ENCODE results near the gene CISD3.

CISD3 gene

DNA sequence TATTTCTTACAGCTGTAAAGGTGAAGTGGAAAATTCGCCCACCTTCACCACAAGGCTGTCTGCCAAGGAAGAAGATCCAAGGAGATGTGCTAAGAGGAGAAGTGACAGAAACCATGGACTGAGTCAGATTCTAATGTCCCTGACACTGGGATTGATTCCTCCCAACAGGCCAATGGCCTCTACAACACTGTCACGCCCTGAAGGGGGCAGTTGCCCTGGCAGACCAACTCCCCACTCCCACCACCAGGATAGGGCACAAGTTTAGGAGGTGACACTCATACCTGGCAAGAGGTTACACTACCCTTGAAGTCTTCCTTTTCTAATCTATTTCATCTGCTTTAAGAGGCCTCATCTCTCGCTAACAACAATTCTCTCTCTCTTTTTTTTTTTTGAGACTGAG, 53.1 kb downstream of the CISD3 start:
- no peak for DNase-seq
